Ascending aorta (tissue), 2 donors: Measurements from ENCODE around the gene AGMO. TPM values are rescaled to one million over a fixed set of nuclear protein-coding genes. Genes with fewer than 3 reads are reported as not detected.

ENCODE experiments used
- DNase-seq, 2 donors: peaks; one replicate each; pipeline ENCODE4 v3.0.0-alpha.2; 2019; ENCODE audit warnings: low spot score in 2 of 2
- H3K27ac ChIP-seq, 2 donors: fragments of 200-600 bp; sonication (generic); one replicate each; pipeline ENCODE4 v1.5.1; 2016 to 2017; ENCODE audit warnings: mild to moderate bottlenecking in 1 of 2
- H3K27me3 ChIP-seq: fragments of 200-600 bp; sonication (generic); one replicate; pipeline ENCODE4 v1.5.1; 2017
- H3K36me3 ChIP-seq, 2 donors: fragments of 200-600 bp; sonication (generic); one replicate each; pipeline ENCODE4 v1.5.1; 2016
- H3K4me1 ChIP-seq, 2 donors: fragments of 200-600 bp; sonication (generic); one replicate each; pipeline ENCODE4 v1.5.1; 2016 to 2017; ENCODE audit warnings: mild to moderate bottlenecking in 1 of 2
- H3K4me3 ChIP-seq, 2 donors: fragments of 200-600 bp; sonication (generic); one replicate each; pipeline ENCODE4 v1.5.1; 2016 to 2017; ENCODE audit warnings: mild to moderate bottlenecking in 1 of 2
- H3K9me3 ChIP-seq, 2 donors: fragments of 200-600 bp; sonication (generic); one replicate each; pipeline ENCODE4 v1.5.1; 2016
- intact Hi-C: fragments of 100-400 bp; cut with DNase I; formaldehyde crosslinking; loops from one replicate; pipeline ENCODE4 v1.15.1; 2023
- total RNA-seq: library from RNA; depleted of rRNA; stranded (reverse); fragments of >200 nt; gene quantifications from one replicate; pipeline ENCODE4 v1.1.0, GENCODE V29; 2016
- TF ChIP-seq, protein P1 (sequence below), 3 experiments: fragments of 200-600 bp in 2 of 3; fragments of 450-650 bp in 1 of 3; sonication (generic) in 2 of 3; IDR thresholded peaks; one replicate each; pipeline ENCODE4 v1.5.1; 2016 to 2019; ENCODE audit warnings: antibody characterized with exemption in 3 of 3, mild to moderate bottlenecking in 1 of 3, moderate library complexity in 1 of 3

The AGMO gene
- total RNA-seq, 1 donor from 2014 or later, result not detected

- intact Hi-C loops, result no loop called here
- Histone ChIP-seq H3K4me1 (peaks cover 0 to 13% of the 10 kb centered on the region in 2 donors), H3K27ac (no peak overlapping the region), H3K36me3 (no peaks in the 10 kb centered on the region), H3K27me3 (no peaks in the 10 kb centered on the region), H3K9me3 (no peaks in the 10 kb centered on the region), H3K4me3 (no peak overlapping the region)
- TF ChIP-seq, protein P1, sequence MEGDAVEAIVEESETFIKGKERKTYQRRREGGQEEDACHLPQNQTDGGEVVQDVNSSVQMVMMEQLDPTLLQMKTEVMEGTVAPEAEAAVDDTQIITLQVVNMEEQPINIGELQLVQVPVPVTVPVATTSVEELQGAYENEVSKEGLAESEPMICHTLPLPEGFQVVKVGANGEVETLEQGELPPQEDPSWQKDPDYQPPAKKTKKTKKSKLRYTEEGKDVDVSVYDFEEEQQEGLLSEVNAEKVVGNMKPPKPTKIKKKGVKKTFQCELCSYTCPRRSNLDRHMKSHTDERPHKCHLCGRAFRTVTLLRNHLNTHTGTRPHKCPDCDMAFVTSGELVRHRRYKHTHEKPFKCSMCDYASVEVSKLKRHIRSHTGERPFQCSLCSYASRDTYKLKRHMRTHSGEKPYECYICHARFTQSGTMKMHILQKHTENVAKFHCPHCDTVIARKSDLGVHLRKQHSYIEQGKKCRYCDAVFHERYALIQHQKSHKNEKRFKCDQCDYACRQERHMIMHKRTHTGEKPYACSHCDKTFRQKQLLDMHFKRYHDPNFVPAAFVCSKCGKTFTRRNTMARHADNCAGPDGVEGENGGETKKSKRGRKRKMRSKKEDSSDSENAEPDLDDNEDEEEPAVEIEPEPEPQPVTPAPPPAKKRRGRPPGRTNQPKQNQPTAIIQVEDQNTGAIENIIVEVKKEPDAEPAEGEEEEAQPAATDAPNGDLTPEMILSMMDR (IDR thresholded peaks at IDR 0.05), result no peak
- no peak for DNase-seq
Measured at GRCh38 chr7:15462721-15463389, 99.0 kb downstream of the AGMO start.

DNA sequence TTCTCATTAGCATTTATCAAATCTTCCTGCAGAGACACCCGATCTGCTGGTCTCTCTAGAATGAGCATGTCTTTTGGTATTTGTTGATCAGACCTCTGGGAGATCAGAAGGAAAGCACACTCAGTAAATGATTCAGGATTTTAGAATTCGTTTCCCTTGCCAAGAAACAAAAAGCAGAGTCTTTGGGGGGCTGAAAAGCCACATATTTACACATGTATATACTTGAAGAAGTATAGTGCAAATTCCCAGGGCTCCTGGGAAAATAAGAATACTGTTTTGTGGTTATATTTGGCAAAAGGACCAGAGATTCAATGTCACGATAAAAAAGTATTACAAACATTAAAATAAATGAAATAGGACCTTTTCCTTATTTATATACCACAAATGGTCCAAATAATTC lies 100.2 kb downstream of the AGMO start:
- Histone ChIP-seq H3K27ac (no peak overlapping the region), H3K4me3 (no peak overlapping the region), H3K9me3 (no peaks in the 10 kb centered on the region), H3K36me3 (no peaks in the 10 kb centered on the region), H3K4me1 (peaks cover 0 to 13% of the 10 kb centered on the region in 2 donors), H3K27me3 (no peaks in the 10 kb centered on the region)
- TF ChIP-seq, protein P1 (IDR thresholded peaks at IDR 0.05), result no peak
- intact Hi-C loops, result no loop called here
- no peak for DNase-seq

GRCh38 chr7:15459018-15459615 lies 102.7 kb downstream of the AGMO start:
- Histone ChIP-seq H3K36me3 (no peaks in the 10 kb centered on the region), H3K4me3 (no peak overlapping the region), H3K4me1 (peaks cover 0 to 13% of the 10 kb centered on the region in 2 donors), H3K27ac (no peak overlapping the region), H3K9me3 (no peaks in the 10 kb centered on the region), H3K27me3 (no peaks in the 10 kb centered on the region)
- DNase-seq, result no peak
- intact Hi-C loops, result no loop called here
- TF ChIP-seq, protein P1 (IDR thresholded peaks at IDR 0.05), result no peak

DNA sequence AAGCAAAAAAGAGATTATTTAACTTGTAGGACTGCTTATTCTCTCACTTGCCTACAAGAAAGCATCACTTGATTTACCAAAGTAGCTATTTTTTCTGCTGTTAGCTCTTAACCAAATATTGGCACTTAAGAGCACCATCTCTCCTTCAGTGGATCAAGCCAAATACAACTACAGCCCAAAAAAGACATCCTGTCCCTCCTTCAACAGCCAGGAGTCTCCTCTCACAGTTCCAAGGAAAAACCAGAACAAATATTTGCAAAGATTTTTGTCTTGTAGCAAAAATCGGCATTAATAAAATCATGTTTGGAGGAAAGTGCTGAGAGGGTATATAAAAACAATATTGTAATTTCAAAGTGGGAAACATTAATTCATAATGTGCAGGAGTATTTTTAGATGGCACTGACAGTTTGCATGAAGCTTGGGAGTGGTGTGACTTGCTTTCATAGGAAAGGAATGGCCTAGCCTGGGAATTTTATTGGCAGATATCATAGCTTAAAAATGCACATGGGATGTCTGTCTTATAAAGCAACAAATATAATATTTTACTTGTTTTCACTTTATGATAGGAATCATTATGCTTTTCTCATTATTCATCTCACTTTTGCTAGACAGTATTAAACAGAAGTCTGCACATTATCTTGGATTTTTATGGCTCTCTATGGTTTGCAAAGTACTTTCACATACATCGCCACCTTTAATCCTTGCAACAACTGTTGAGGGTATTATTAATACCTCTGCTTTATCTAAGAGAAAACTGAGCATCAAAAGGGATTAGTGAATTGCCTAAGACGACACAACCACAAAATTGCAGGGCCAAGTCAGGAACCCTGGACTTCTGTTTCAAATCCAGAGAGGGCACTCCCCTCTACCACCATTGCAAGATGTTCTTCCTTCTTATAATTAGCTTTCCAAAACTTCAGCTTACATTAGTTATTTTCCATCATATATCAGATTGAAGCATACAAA lies 103.5 kb downstream of the AGMO start:
- Histone ChIP-seq H3K9me3 (no peaks in the 10 kb centered on the region), H3K4me1 (peaks cover 0 to 12% of the 10 kb centered on the region in 2 donors), H3K4me3 (no peak overlapping the region), H3K27ac (no peak overlapping the region), H3K27me3 (no peaks in the 10 kb centered on the region), H3K36me3 (no peaks in the 10 kb centered on the region)
- intact Hi-C loops, result no loop called here
- no peak for DNase-seq
- TF ChIP-seq, protein P1 (IDR thresholded peaks at IDR 0.05), result no peak

DNA sequence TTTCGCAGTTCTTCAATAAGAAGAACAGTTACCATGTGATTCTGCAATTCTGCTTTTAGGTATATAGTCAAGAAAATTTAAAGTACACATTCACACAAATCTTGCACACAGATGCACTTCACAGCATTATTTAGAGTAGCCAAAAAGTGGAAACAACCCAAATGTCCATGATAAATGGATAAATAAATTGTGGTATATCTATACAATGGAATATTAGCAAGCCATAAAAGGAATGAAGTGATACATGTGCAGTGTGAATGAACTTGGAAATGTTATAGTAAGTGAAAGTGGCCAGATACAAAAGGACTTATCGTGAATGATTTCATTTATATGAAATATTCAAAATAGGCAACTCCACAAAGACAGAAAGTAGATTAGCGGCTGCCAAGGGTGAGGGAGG lies 109.1 kb downstream of the AGMO start:
- Histone ChIP-seq H3K9me3 (no peaks in the 10 kb centered on the region), H3K36me3 (no peaks in the 10 kb centered on the region), H3K27me3 (no peaks in the 10 kb centered on the region), H3K27ac (no peak overlapping the region), H3K4me3 (no peak overlapping the region), H3K4me1 (no peaks in the 10 kb centered on the region)
- intact Hi-C loops, result no loop called here
- TF ChIP-seq, protein P1 (IDR thresholded peaks at IDR 0.05), result no peak
- DNase-seq, result no peak
